NCI-H2227 (cell line): Measurements from ENCODE around the gene NFIB.

Experiments
- DNase-seq: peaks from one replicate; lab custom pipeline; 2025; ENCODE audit not compliant: unreplicated experiment; lab: John Stamatoyannopoulos, UW

NFIB gene

GRCh38 chr9:14281136-14281795, 32.7 kb downstream of the NFIB start:
- no peak for DNase-seq

GRCh38 chr9:14279671-14280070, 34.3 kb downstream of the NFIB start:
- no peak for DNase-seq

GRCh38 chr9:14278291-14278721, 35.6 kb downstream of the NFIB start:
- no peak for DNase-seq

GRCh38 chr9:14277761-14278160, 36.2 kb downstream of the NFIB start:
- DNase-seq: no peak

- DNase-seq: no peak
Measured at GRCh38 chr9:14277244-14277643, 36.7 kb downstream of the NFIB start.

- no peak for DNase-seq
Measured at GRCh38 chr9:14275331-14275730, 38.6 kb downstream of the NFIB start.

- DNase-seq: no peak
Measured at GRCh38 chr9:14273696-14274121, 40.2 kb downstream of the NFIB start.

GRCh38 chr9:14272927-14273528, 40.9 kb downstream of the NFIB start:
- DNase-seq: no peak

GRCh38 chr9:14271093-14271673, 42.8 kb downstream of the NFIB start:
- DNase-seq: peak; percentile 60

- DNase-seq: no peak
Measured at GRCh38 chr9:14270358-14271092, 43.4 kb downstream of the NFIB start.

GRCh38 chr9:14269916-14270315, 44.0 kb downstream of the NFIB start:
- no peak for DNase-seq

GRCh38 chr9:14263707-14264483, 50.0 kb downstream of the NFIB start:
- DNase-seq: no peak

GRCh38 chr9:14262827-14263226, 51.1 kb downstream of the NFIB start:
- no peak for DNase-seq

- DNase-seq: no peak
Measured at GRCh38 chr9:14261616-14262015, 52.3 kb downstream of the NFIB start.

GRCh38 chr9:14260101-14260500, 53.8 kb downstream of the NFIB start:
- no peak for DNase-seq

GRCh38 chr9:14258660-14259239, 55.2 kb downstream of the NFIB start:
- no peak for DNase-seq

- no peak for DNase-seq
Measured at GRCh38 chr9:14258156-14258555, 55.8 kb downstream of the NFIB start.

GRCh38 chr9:14256588-14256987, 57.4 kb downstream of the NFIB start:
- no peak for DNase-seq

- no peak for DNase-seq
Measured at GRCh38 chr9:14251154-14252071, 62.5 kb downstream of the NFIB start.

- no peak for DNase-seq
Measured at GRCh38 chr9:14250794-14251153, 63.2 kb downstream of the NFIB start.
